ENCODE measurements around the gene ARHGAP42. TPM values are rescaled to one million over a fixed set of nuclear protein-coding genes. Genes with fewer than 3 reads are reported as not detected.

The ARHGAP42 gene
- total and polyA plus RNA-seq, 4 donors = 3.8 to 17.2 (median 12.0) TPM

- Histone ChIP-seq H3K4me1 (ENCODE audit: control insufficient read depth in 4 of 4, insufficient read depth in 4 of 4, low read length in 3 of 4) (peaks cover 0 to 4% (median 0%) of the 10 kb centered on the region in 4 donors), H3K4me3 (ENCODE audit: low read depth in 1 of 3, low read length in 3 of 3) (no peak overlapping the region), H3K36me3 (ENCODE audit: control insufficient read depth in 4 of 4, insufficient read depth in 3 of 4, low read depth in 1 of 4, low read length in 3 of 4) (no peaks in the 10 kb centered on the region), H3K27ac (ENCODE audit: low read depth in 1 of 2, low read length in 2 of 2) (no peak overlapping the region), H3K9me3 (ENCODE audit: control insufficient read depth in 4 of 4, low read length in 3 of 4) (no peaks in the 10 kb centered on the region), H3K9ac (ENCODE audit: low read depth in 1 of 2, low read length in 2 of 2) (no peak overlapping the region), H3K27me3 (ENCODE audit: control insufficient read depth in 4 of 4, insufficient read depth in 4 of 4, low read length in 3 of 4) (no peaks in the 10 kb centered on the region)
- no peak for DNase-seq (ENCODE audit: low spot score)
- TF ChIP-seq SP1 (IDR thresholded peaks at IDR 0.05) (no peak), ATF3 (IDR thresholded peaks at IDR 0.05) (no peak), FOXA2 (IDR thresholded peaks at IDR 0.05) (no peak), GABPA (IDR thresholded peaks at IDR 0.05 in 1 of 2, conservative IDR thresholded peaks at IDR 0.05 in 1 of 2) (no peak), MAX (IDR thresholded peaks at IDR 0.05) (no peak)
Observed at GRCh38 chr11:100866453-100866852, 179.4 kb downstream of the ARHGAP42 start.

GRCh38 chr11:100867606-100868005 is 180.5 kb downstream of the ARHGAP42 start:
- TF ChIP-seq HNF4G (IDR thresholded peaks at IDR 0.05) (no peak), JUND (IDR thresholded peaks at IDR 0.05) (no peak), CTCF (IDR thresholded peaks at IDR 0.05; ENCODE audit: low read depth, low read length, missing input control) (no peak), ATF3 (IDR thresholded peaks at IDR 0.05) (no peak), YY1 (IDR thresholded peaks at IDR 0.05) (no peak), NR2F2 (IDR thresholded peaks at IDR 0.05) (no peak), SP1 (IDR thresholded peaks at IDR 0.05) (no peak), ZBTB33 (IDR thresholded peaks at IDR 0.05) (no peak), GABPA (IDR thresholded peaks at IDR 0.05 in 1 of 2, conservative IDR thresholded peaks at IDR 0.05 in 1 of 2) (no peak)
- H3K9ac ChIP-seq (ENCODE audit: low read depth in 1 of 2, low read length in 2 of 2) = no peak overlapping the region
- H3K27ac ChIP-seq (ENCODE audit: low read depth in 1 of 2, low read length in 2 of 2) = no peak overlapping the region
- no peak overlapping the region for H3K4me3 ChIP-seq (ENCODE audit: low read depth in 1 of 3, low read length in 3 of 3)
- H3K27me3 ChIP-seq (ENCODE audit: control insufficient read depth in 4 of 4, insufficient read depth in 4 of 4, low read length in 3 of 4) = no peaks in the 10 kb centered on the region
- H3K4me1 ChIP-seq (ENCODE audit: control insufficient read depth in 4 of 4, insufficient read depth in 4 of 4, low read length in 3 of 4) = peaks cover 0 to 4% (median 0%) of the 10 kb centered on the region in 4 donors
- H3K9me3 ChIP-seq (ENCODE audit: control insufficient read depth in 4 of 4, low read length in 3 of 4) = no peaks in the 10 kb centered on the region
- no peaks in the 10 kb centered on the region for H3K36me3 ChIP-seq (ENCODE audit: control insufficient read depth in 4 of 4, insufficient read depth in 3 of 4, low read depth in 1 of 4, low read length in 3 of 4)
- 96% methylated on average over 2 of the region's 2 CpGs for WGBS
- no peak for DNase-seq (ENCODE audit: low spot score)

- H3K4me1 ChIP-seq (ENCODE audit: control insufficient read depth in 4 of 4, insufficient read depth in 4 of 4, low read length in 3 of 4) = no peaks in the 10 kb centered on the region
- 84% methylated on average over 1 of the region's 1 CpG for WGBS
- H3K4me3 ChIP-seq (ENCODE audit: low read depth in 1 of 3, low read length in 3 of 3) = no peak overlapping the region
- H3K9ac ChIP-seq (ENCODE audit: low read depth in 1 of 2, low read length in 2 of 2) = no peak overlapping the region
- no peak overlapping the region for H3K27ac ChIP-seq (ENCODE audit: low read depth in 1 of 2, low read length in 2 of 2)
- no peaks in the 10 kb centered on the region for H3K9me3 ChIP-seq (ENCODE audit: control insufficient read depth in 4 of 4, low read length in 3 of 4)
- no peak for DNase-seq (ENCODE audit: low spot score)
- H3K36me3 ChIP-seq (ENCODE audit: control insufficient read depth in 4 of 4, insufficient read depth in 3 of 4, low read depth in 1 of 4, low read length in 3 of 4) = no peaks in the 10 kb centered on the region
- H3K27me3 ChIP-seq (ENCODE audit: control insufficient read depth in 4 of 4, insufficient read depth in 4 of 4, low read length in 3 of 4) = no peaks in the 10 kb centered on the region
- TF ChIP-seq FOXA1 (IDR thresholded peaks at IDR 0.05) (no peak), EGR1 (IDR thresholded peaks at IDR 0.05; ENCODE audit: low read depth in 2 of 2) (no peak), GABPA (IDR thresholded peaks at IDR 0.05 in 1 of 2, conservative IDR thresholded peaks at IDR 0.05 in 1 of 2) (no peak), MAX (IDR thresholded peaks at IDR 0.05) (no peak), FOXA2 (IDR thresholded peaks at IDR 0.05) (no peak), CTCF (IDR thresholded peaks at IDR 0.05; ENCODE audit: low read depth, low read length, missing input control) (no peak), ATF3 (IDR thresholded peaks at IDR 0.05) (no peak), JUND (IDR thresholded peaks at IDR 0.05) (no peak), RXRA (IDR thresholded peaks at IDR 0.05) (no peak), HNF4A (conservative IDR thresholded peaks at IDR 0.05) (no peak)
Observed at GRCh38 chr11:100869328-100869727, 182.2 kb downstream of the ARHGAP42 start.

All from liver (tissue), 9 donors.